Thymus (tissue), 11 donors: ENCODE measurements around the gene COBLL1. TPM values are rescaled to one million over a fixed set of nuclear protein-coding genes. Genes with fewer than 3 reads are reported as not detected.

Experiments used
- DNase-seq, 9 donors: peaks; one replicate each; pipeline ENCODE4 v3.0.0-alpha.2; 2013; ENCODE audit warnings: low spot score in 9 of 9, low read depth in 6 of 9, missing footprints in 1 of 9
- H3K27ac ChIP-seq, 2 donors: one replicate each; pipeline ENCODE4 v1.5.1; 2013; ENCODE audit warnings: control low read depth in 1 of 2, low read depth in 1 of 2, low read length in 1 of 2, mild to moderate bottlenecking in 1 of 2, moderate library complexity in 1 of 2
- H3K27me3 ChIP-seq, 2 donors: one replicate each; pipeline ENCODE4 v1.5.1; 2013; ENCODE audit warnings: low read length in 1 of 2; ENCODE audit not compliant: control insufficient read depth in 2 of 2, insufficient read depth in 1 of 2
- H3K36me3 ChIP-seq, 2 donors: one replicate each; pipeline ENCODE4 v1.5.1; 2013; ENCODE audit warnings: low read length in 1 of 2, mild to moderate bottlenecking in 1 of 2, moderate library complexity in 1 of 2; ENCODE audit not compliant: control insufficient read depth in 2 of 2, insufficient read depth in 2 of 2
- H3K4me1 ChIP-seq, 2 donors: one replicate each; pipeline ENCODE4 v1.5.1; 2013; ENCODE audit warnings: low read length in 2 of 2; ENCODE audit not compliant: control insufficient read depth in 2 of 2, insufficient read depth in 2 of 2
- H3K4me3 ChIP-seq, 2 donors: one replicate each; pipeline ENCODE4 v1.5.1; 2013; ENCODE audit warnings: low read length in 2 of 2, control low read depth in 1 of 2, mild to moderate bottlenecking in 1 of 2
- H3K9me3 ChIP-seq, 2 donors: one replicate each; pipeline ENCODE4 v1.5.1; 2013; ENCODE audit warnings: low read length in 1 of 2, mild to moderate bottlenecking in 1 of 2; ENCODE audit not compliant: control insufficient read depth in 2 of 2, insufficient read depth in 1 of 2
- WGBS: extraction: QIAGEN DNeasy Blood & Tissue Kit; methylation state at CpG from one replicate; pipeline ENCODE4 v1.1.7; 2013; 5-methylcytosine and 5-hydroxymethylcytosine counted together
- polyA plus RNA-seq: library from polyadenylated mRNA; stranded (reverse); fragments of 200-250 nt; gene quantifications from one replicate; pipeline ENCODE4 v1.2.3, GENCODE V29; 2013
- total RNA-seq: library from RNA; stranded (reverse); fragments of 120-200 nt; gene quantifications from one replicate; pipeline ENCODE4 v1.2.4, GENCODE V29; 2013
- donor health status: healthy.

Gene COBLL1
- total and polyA plus RNA-seq, 2 donors, result 3.0 to 4.9 TPM

GRCh38 chr2:164826293-164827243 is 15.1 kb downstream of the COBLL1 start:
- Histone ChIP-seq H3K4me1 (no peaks in the 10 kb centered on the region), H3K27ac (no peak overlapping the region), H3K4me3 (no peak overlapping the region), H3K27me3 (no peaks in the 10 kb centered on the region), H3K9me3 (no peaks in the 10 kb centered on the region), H3K36me3 (no peaks in the 10 kb centered on the region)
- 77% methylated on average over 8 of the region's 8 CpGs for WGBS
- peak in 1 of 9 donors; percentile 19 for DNase-seq

GRCh38 chr2:164824872-164825271 is 16.8 kb downstream of the COBLL1 start:
- Histone ChIP-seq H3K27ac (no peak overlapping the region), H3K4me1 (no peaks in the 10 kb centered on the region), H3K36me3 (no peaks in the 10 kb centered on the region), H3K27me3 (no peaks in the 10 kb centered on the region), H3K4me3 (no peak overlapping the region), H3K9me3 (no peaks in the 10 kb centered on the region)
- no peak for DNase-seq

GRCh38 chr2:164823126-164823525 is 18.5 kb downstream of the COBLL1 start:
- no peaks in the 10 kb centered on the region for H3K9me3 ChIP-seq
- DNase-seq, result no peak
- H3K4me3 ChIP-seq, result no peak overlapping the region
- H3K27me3 ChIP-seq, result no peaks in the 10 kb centered on the region
- no peaks in the 10 kb centered on the region for H3K4me1 ChIP-seq
- H3K36me3 ChIP-seq, result no peaks in the 10 kb centered on the region
- H3K27ac ChIP-seq, result no peak overlapping the region
- WGBS, result 98% methylated on average over 5 of the region's 5 CpGs

- WGBS, result 87% methylated on average over 4 of the region's 4 CpGs
Observed at GRCh38 chr2:164821338-164821737, 20.3 kb downstream of the COBLL1 start.

GRCh38 chr2:164818149-164819136 is 23.2 kb downstream of the COBLL1 start:
- Histone ChIP-seq H3K27me3 (no peaks in the 10 kb centered on the region), H3K4me3 (no peak overlapping the region), H3K27ac (no peak overlapping the region), H3K4me1 (no peaks in the 10 kb centered on the region), H3K9me3 (no peaks in the 10 kb centered on the region), H3K36me3 (no peaks in the 10 kb centered on the region)
- no peak for DNase-seq
- WGBS, result 98% methylated on average over 14 of the region's 14 CpGs

More at GRCh38 chr2:164821338-164821737, 20.3 kb downstream of the COBLL1 start:
- no peaks in the 10 kb centered on the region for H3K27me3 ChIP-seq
- no peak overlapping the region for H3K27ac ChIP-seq
- no peak for DNase-seq
- no peaks in the 10 kb centered on the region for H3K9me3 ChIP-seq
- no peak overlapping the region for H3K4me3 ChIP-seq
- H3K4me1 ChIP-seq, result no peaks in the 10 kb centered on the region
- H3K36me3 ChIP-seq, result no peaks in the 10 kb centered on the region

- Histone ChIP-seq H3K27ac (no peak overlapping the region), H3K9me3 (no peaks in the 10 kb centered on the region), H3K36me3 (no peaks in the 10 kb centered on the region), H3K4me1 (no peaks in the 10 kb centered on the region), H3K4me3 (no peak overlapping the region), H3K27me3 (no peaks in the 10 kb centered on the region)
- no peak for DNase-seq
Observed at GRCh38 chr2:164816900-164817299, 24.7 kb downstream of the COBLL1 start.

- Histone ChIP-seq H3K36me3 (no peaks in the 10 kb centered on the region), H3K4me3 (no peak overlapping the region), H3K27me3 (no peaks in the 10 kb centered on the region), H3K27ac (no peak overlapping the region), H3K4me1 (no peaks in the 10 kb centered on the region), H3K9me3 (no peaks in the 10 kb centered on the region)
- no peak for DNase-seq
- WGBS, result 97% methylated on average over 2 of the region's 2 CpGs
Observed at GRCh38 chr2:164816046-164816445, 25.6 kb downstream of the COBLL1 start.

- Histone ChIP-seq H3K9me3 (no peaks in the 10 kb centered on the region), H3K36me3 (no peaks in the 10 kb centered on the region), H3K27ac (no peak overlapping the region), H3K4me1 (no peaks in the 10 kb centered on the region), H3K4me3 (no peak overlapping the region), H3K27me3 (no peaks in the 10 kb centered on the region)
- 98% methylated on average over 3 of the region's 3 CpGs for WGBS
- no peak for DNase-seq
Observed at GRCh38 chr2:164815071-164815793, 26.4 kb downstream of the COBLL1 start.
